HG02981 (cell line): ENCODE measurements around the gene OLFML2B.

Experiments used
- ATAC-seq: cut with Tn5 transposase; IDR thresholded peaks from one replicate; pipeline ENCODE4 v1.9.1; 2021; ENCODE audit warnings: mild to moderate bottlenecking, moderate library complexity; ENCODE audit not compliant: unreplicated experiment

OLFML2B gene

GRCh38 chr1:161948435-161948834 lies 75.2 kb downstream of the OLFML2B start:
- no peak for ATAC-seq

- no peak for ATAC-seq
Observed at GRCh38 chr1:161946071-161946987, 77.3 kb downstream of the OLFML2B start.

- no peak for ATAC-seq
Observed at GRCh38 chr1:161945306-161946060, 78.2 kb downstream of the OLFML2B start.

- ATAC-seq: no peak
Observed at GRCh38 chr1:161944381-161944780, 79.3 kb downstream of the OLFML2B start.

- ATAC-seq: no peak
Observed at GRCh38 chr1:161943737-161944136, 79.9 kb downstream of the OLFML2B start.

GRCh38 chr1:161941726-161942436 lies 81.8 kb downstream of the OLFML2B start:
- ATAC-seq: no peak

- no peak for ATAC-seq
Observed at GRCh38 chr1:161940866-161941591, 82.6 kb downstream of the OLFML2B start.

GRCh38 chr1:161936786-161937185 lies 86.9 kb downstream of the OLFML2B start:
- no peak for ATAC-seq

GRCh38 chr1:161935264-161935663 lies 88.4 kb downstream of the OLFML2B start:
- ATAC-seq: no peak

GRCh38 chr1:161933592-161934588 lies 89.8 kb downstream of the OLFML2B start:
- ATAC-seq: peak; percentile 71
